ENCODE measurements around the gene IFT43. TPM values are rescaled to one million over a fixed set of nuclear protein-coding genes. Genes with fewer than 3 reads are reported as not detected.

The IFT43 gene
- total and polyA plus RNA-seq, 2 donors (not counting 1 experiment from before 2014, with no cell fraction given), result 35.2 to 54.9 TPM

GRCh38 chr14:76040704-76041103 is 55.1 kb downstream of the IFT43 start:
- TF ChIP-seq CTCF (conservative IDR thresholded peaks at IDR 0.05 in 1 of 2, IDR thresholded peaks at IDR 0.05 in 1 of 2; ENCODE audit: low read depth in 1 of 2, low read length in 2 of 2) (no peak), EZH2 (IDR thresholded peaks at IDR 0.05; ENCODE audit: low read length, missing control alignments) (no peak)
- DNase-seq (ENCODE audit: low read depth in 2 of 2), result no peak

GRCh38 chr14:76045773-76046172 is 60.2 kb downstream of the IFT43 start:
- Histone ChIP-seq H3K9ac (ENCODE audit: insufficient read depth, low read length) (no peak overlapping the region), H3K36me3 (ENCODE audit: control insufficient read depth, insufficient read depth, low read length) (no peaks in the 10 kb centered on the region), H3K27ac (ENCODE audit: insufficient read depth, low read length) (no peak overlapping the region), H3K27me3 (ENCODE audit: control insufficient read depth, insufficient read depth, low read length) (no peaks in the 10 kb centered on the region), H3K9me3 (ENCODE audit: control insufficient read depth, insufficient read depth, low read depth, low read length) (no peaks in the 10 kb centered on the region), H2AFZ (ENCODE audit: low read length) (no peak overlapping the region), H3K4me2 (ENCODE audit: extremely low read depth, insufficient read depth, low read length) (no peak overlapping the region), H3K4me3 (replicated peaks in 1 of 4; ENCODE audit: control extremely low read depth in 1 of 4, insufficient read depth in 1 of 4, low read depth in 3 of 4, low read length in 4 of 4) (no peak overlapping the region), H3K4me1 (ENCODE audit: control insufficient read depth, extremely low read depth, insufficient read depth, low read length) (no peaks in the 10 kb centered on the region), H4K20me1 (ENCODE audit: control insufficient read depth, extremely low read depth, insufficient read depth, low read length) (no peaks in the 10 kb centered on the region), H3K79me2 (ENCODE audit: control insufficient read depth, insufficient read depth, low read length) (no peaks in the 10 kb centered on the region)
- DNase-seq (ENCODE audit: low read depth in 2 of 2), result no peak
- TF ChIP-seq EZH2 (IDR thresholded peaks at IDR 0.05; ENCODE audit: low read length, missing control alignments) (no peak), CTCF (conservative IDR thresholded peaks at IDR 0.05 in 1 of 2, IDR thresholded peaks at IDR 0.05 in 1 of 2; ENCODE audit: low read depth in 1 of 2, low read length in 2 of 2) (no peak)

More at GRCh38 chr14:76040704-76041103, 55.1 kb downstream of the IFT43 start:
- no peaks in the 10 kb centered on the region for H3K27me3 ChIP-seq (ENCODE audit: control insufficient read depth, insufficient read depth, low read length)
- H3K4me3 ChIP-seq (replicated peaks in 1 of 4; ENCODE audit: control extremely low read depth in 1 of 4, insufficient read depth in 1 of 4, low read depth in 3 of 4, low read length in 4 of 4), result no peak overlapping the region
- no peaks in the 10 kb centered on the region for H3K9me3 ChIP-seq (ENCODE audit: control insufficient read depth, insufficient read depth, low read depth, low read length)
- no peak overlapping the region for H3K4me2 ChIP-seq (ENCODE audit: extremely low read depth, insufficient read depth, low read length)
- H2AFZ ChIP-seq (ENCODE audit: low read length), result no peak overlapping the region
- no peak overlapping the region for H3K9ac ChIP-seq (ENCODE audit: insufficient read depth, low read length)
- H3K4me1 ChIP-seq (ENCODE audit: control insufficient read depth, extremely low read depth, insufficient read depth, low read length), result no peaks in the 10 kb centered on the region
- no peak overlapping the region for H3K27ac ChIP-seq (ENCODE audit: insufficient read depth, low read length)
- H3K36me3 ChIP-seq (ENCODE audit: control insufficient read depth, insufficient read depth, low read length), result no peaks in the 10 kb centered on the region
- no peaks in the 10 kb centered on the region for H4K20me1 ChIP-seq (ENCODE audit: control insufficient read depth, extremely low read depth, insufficient read depth, low read length)
- no peaks in the 10 kb centered on the region for H3K79me2 ChIP-seq (ENCODE audit: control insufficient read depth, insufficient read depth, low read length)

GRCh38 chr14:76050250-76050649 is 64.7 kb downstream of the IFT43 start:
- Histone ChIP-seq H4K20me1 (ENCODE audit: control insufficient read depth, extremely low read depth, insufficient read depth, low read length) (no peaks in the 10 kb centered on the region), H3K79me2 (ENCODE audit: control insufficient read depth, insufficient read depth, low read length) (no peaks in the 10 kb centered on the region), H3K4me1 (ENCODE audit: control insufficient read depth, extremely low read depth, insufficient read depth, low read length) (no peaks in the 10 kb centered on the region), H3K4me3 (replicated peaks in 1 of 4; ENCODE audit: control extremely low read depth in 1 of 4, insufficient read depth in 1 of 4, low read depth in 3 of 4, low read length in 4 of 4) (no peak overlapping the region), H3K4me2 (ENCODE audit: extremely low read depth, insufficient read depth, low read length) (no peak overlapping the region), H3K36me3 (ENCODE audit: control insufficient read depth, insufficient read depth, low read length) (no peaks in the 10 kb centered on the region), H2AFZ (ENCODE audit: low read length) (no peak overlapping the region), H3K9ac (ENCODE audit: insufficient read depth, low read length) (no peak overlapping the region), H3K27ac (ENCODE audit: insufficient read depth, low read length) (no peak overlapping the region), H3K9me3 (ENCODE audit: control insufficient read depth, insufficient read depth, low read depth, low read length) (no peaks in the 10 kb centered on the region), H3K27me3 (ENCODE audit: control insufficient read depth, insufficient read depth, low read length) (no peaks in the 10 kb centered on the region)
- TF ChIP-seq CTCF (conservative IDR thresholded peaks at IDR 0.05 in 1 of 2, IDR thresholded peaks at IDR 0.05 in 1 of 2; ENCODE audit: low read depth in 1 of 2, low read length in 2 of 2) (no peak), EZH2 (IDR thresholded peaks at IDR 0.05; ENCODE audit: low read length, missing control alignments) (no peak)
- no peak for DNase-seq (ENCODE audit: low read depth in 2 of 2)

Data from fibroblast of lung (primary cell).